Middle frontal gyrus (tissue), 1 donor: ENCODE measurements around the gene CYP2E1.
"Not testable (repeated sequence)": the region's sequence is repeated elsewhere in the genome, so short reads cannot be mapped to it uniquely, and the experiment has no call there.

Source experiments
- DNase-seq: peaks from one replicate; pipeline ENCODE4 v3.0.0-alpha.2; 2015; ENCODE audit warnings: low spot score; ENCODE audit errors: extremely low spot score

Gene CYP2E1

GRCh38 chr10:133528296-133528844, 1.2 kb downstream of the CYP2E1 start:
- no peak for DNase-seq

GRCh38 chr10:133528845-133529575, 1.8 kb downstream of the CYP2E1 start:
- no peak for DNase-seq

GRCh38 chr10:133529576-133529946, 2.4 kb downstream of the CYP2E1 start:
- no peak for DNase-seq

GRCh38 chr10:133530506-133530905, 3.3 kb downstream of the CYP2E1 start:
- no peak for DNase-seq

DNA sequence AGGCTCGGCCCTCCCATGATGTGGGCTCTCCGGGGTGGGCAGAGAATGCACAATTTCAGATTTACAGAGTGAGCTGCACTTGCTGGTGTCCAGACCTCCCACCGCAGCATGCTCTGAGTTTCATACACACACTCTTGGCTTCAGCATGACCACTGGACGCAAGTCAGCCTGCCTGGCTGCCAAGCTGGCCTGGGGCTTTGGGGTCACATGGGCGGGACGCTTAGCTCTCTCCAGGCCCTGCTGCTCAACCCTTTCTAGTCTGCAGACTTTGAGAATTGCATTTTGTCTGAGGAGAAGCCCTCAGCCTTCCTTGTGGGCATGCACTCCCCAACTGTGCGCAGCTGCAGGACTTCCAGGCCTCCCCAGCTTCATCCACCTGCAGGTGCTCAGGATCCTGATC, 5.7 kb downstream of the CYP2E1 start:
- no peak for DNase-seq

- no peak for DNase-seq
These were observed 7.3 kb downstream of the CYP2E1 start for GRCh38 chr10:133534417-133534816.

DNA sequence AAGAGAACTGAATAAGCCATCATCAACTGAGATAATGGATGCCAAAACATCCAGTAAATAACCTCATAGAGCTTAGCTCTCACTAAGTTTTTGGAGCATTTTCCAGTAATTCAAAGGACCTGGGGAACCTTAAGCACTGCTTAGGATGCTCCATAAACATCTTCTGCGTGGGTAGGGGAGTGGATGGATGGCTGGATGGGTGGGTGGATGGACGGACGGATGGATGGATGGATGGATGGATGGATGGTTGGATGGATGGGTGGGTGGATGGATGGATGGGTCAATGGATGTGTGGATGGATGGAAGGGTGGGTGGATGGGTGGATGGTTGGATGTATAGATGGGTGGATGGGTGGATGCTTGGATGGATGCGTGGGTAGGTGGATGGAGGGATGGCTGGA, 9.0 kb downstream of the CYP2E1 start:
- DNase-seq, result no peak

- peak; percentile 16 for DNase-seq
These were observed 10.7 kb downstream of the CYP2E1 start for GRCh38 chr10:133537546-133538545.

DNA sequence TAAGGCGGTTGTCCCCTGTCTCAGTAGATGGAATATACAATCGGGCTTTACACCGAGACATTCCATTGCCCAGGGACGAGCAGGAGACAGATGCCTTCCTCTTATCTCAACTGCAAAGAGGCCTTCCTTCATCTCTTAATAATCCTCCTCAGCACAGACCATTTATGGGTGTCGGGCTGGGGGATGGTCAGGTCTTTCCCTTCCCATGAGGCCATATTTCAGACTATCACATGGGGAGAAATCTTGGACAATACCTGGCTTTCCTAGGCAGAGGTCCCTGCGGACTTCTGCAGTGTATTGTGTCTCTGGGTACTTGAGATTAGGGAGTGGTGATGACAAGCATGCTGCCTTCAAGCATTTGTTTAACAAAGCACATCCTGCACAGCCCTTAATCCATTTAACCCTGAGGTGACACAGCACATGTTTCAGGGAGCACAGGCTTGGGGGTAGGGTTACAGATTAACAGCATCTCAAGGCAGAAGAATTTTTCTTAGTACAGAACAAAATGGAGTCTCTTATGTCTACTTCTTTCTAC, 14.3 kb downstream of the CYP2E1 start:
- DNase-seq, result not testable (repeated sequence)

GRCh38 chr10:133544506-133544905, 17.3 kb downstream of the CYP2E1 start:
- no peak for DNase-seq

DNA sequence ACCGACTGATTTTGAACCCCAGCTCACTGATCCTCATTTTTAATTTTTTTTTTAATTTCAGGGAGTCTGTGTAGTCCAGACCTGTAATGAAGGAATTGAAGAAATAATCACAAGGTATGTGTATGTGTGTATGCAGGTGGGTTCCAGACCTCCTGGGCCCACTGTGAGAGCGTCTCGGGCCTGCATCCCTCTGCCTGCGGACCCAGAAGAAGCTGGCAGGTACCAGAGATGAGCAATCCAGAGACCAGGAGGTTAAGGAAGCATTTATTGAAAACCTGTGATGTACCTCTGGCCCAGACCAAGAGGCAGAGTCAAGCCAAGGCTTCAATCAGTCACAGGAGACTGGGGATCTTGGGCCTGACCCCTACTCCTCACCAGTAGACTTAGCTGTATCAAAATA, 27.4 kb downstream of the CYP2E1 start:
- DNase-seq, result no peak

- no peak for DNase-seq
These were observed 28.4 kb downstream of the CYP2E1 start for GRCh38 chr10:133555521-133555920.

DNA sequence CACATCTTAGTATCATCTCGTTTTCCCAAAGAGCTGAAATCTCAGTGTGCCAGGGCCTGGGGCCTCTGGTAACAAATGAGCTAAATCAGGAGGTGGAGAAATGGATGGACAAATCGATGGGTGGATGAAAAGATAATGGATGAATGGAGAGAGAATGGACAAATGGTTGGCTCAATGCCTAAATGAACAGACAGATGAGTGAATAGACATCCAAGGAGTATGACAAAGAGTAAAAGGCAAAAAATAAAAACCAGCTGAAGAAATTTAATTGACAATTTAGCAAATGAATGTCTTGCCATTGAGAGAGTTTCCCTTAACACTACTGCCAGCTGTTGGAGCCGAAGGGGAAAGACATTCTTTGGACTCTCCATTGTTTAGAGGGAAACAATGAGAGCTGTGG, 30.2 kb downstream of the CYP2E1 start:
- DNase-seq, result no peak

GRCh38 chr10:133559216-133559615, 32.1 kb downstream of the CYP2E1 start:
- DNase-seq, result no peak

DNA sequence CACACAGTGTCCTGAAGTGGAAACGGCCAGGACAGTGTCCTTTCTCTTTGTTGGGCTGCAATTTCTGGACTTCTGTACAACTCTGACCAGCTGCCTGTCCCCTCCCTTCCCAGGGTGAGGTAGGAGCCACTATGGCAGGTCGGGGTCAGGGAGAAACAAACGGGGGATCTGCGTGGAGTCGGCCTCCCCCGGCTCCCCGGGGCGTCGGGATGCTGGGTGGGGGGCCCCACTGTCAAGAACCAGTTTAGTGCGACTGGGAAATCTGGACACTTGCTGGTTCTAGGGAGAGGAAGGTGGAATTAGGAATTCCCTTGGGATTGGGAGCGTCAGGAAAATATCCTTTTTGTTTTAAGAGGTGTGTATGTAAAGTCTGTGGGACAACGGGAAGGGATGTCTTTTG, 37.7 kb downstream of the CYP2E1 start:
- no peak for DNase-seq

GRCh38 chr10:133565441-133566294, 38.5 kb downstream of the CYP2E1 start, which contains the start of gene SYCE1:
Gene SYCE1 (minus strand): TSS chr10:133565583. CDS start chr10:133565529, 54 bp downstream.
- DNase-seq, result no peak

DNA sequence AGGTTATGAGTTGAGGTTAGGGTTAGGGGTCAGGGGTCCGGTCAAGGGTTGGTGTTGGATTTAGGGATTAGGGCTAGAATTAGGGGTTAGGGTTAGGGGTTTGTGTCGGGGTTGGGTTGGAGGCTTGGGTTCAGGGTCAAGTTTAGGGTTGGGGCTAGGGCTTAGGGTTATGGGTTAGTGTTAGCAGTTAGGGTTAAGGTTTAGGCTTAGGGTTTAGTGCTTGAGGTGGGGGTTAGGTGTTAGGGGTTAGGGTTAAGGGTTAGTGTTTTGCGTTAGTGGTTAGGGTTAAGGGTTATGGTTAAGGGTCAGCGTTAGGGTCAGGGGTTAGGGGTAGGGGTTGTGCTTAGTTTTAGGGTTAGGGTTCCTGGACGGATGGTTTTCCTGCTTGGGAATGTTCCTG, 40.0 kb downstream of the CYP2E1 start:
- DNase-seq, result no peak

- DNase-seq, result no peak
These were observed 40.6 kb downstream of the CYP2E1 start for GRCh38 chr10:133567609-133568286.

- no peak for DNase-seq
These were observed 41.1 kb downstream of the CYP2E1 start for GRCh38 chr10:133568287-133568614.

DNA sequence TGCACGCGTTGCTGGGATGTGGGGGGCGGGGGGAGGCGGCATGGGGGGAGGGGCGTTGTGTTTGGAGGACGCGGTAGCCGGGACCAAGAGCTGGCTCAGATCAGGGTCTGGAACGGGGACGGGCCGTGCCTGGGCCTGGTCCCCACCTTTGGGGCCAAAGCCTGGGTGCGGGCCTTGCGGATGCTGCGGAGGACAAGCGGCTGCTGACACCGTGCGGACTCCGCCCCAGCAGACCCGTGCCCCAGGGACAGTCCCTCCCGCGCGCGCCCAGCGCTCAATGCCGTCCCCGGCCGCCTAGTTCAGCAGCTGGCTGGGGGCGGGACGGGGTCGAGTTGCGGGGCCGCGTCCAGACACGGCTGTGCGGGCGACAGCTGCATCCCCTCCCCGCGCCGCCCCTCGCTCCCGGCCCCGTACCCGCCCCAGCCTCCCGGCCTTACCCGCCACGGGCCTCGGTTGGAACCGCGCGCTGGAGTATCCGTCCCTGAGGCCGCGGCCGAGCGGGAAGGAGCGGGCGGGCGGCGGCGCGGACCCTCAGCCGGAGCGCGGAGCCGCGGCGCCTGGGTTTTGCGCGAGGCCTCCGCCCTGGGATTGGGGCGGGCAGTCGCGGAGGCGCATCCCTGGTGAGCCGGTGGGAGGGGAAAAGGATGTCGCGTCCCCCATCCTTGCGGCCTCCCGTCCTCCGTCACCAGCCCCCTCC, 41.8 kb downstream of the CYP2E1 start:
- DNase-seq, result not testable (repeated sequence)
